IPS-18a (cell line): ENCODE results near the gene HIVEP3.

Source experiments
- H3K27ac ChIP-seq: one replicate; pipeline ENCODE4 v1.5.1; 2013; ENCODE audit warnings: low read length
- H3K27me3 ChIP-seq: one replicate; pipeline ENCODE4 v1.6.1; 2013; ENCODE audit warnings: mild to moderate bottlenecking, low read length; ENCODE audit not compliant: control insufficient read depth, insufficient read depth
- H3K36me3 ChIP-seq: one replicate; pipeline ENCODE4 v1.6.1; 2013; ENCODE audit warnings: low read depth, low read length; ENCODE audit not compliant: control insufficient read depth
- H3K4me1 ChIP-seq: one replicate; pipeline ENCODE4 v1.6.1; 2013; ENCODE audit warnings: low read depth, low read length; ENCODE audit not compliant: control insufficient read depth
- H3K4me3 ChIP-seq: one replicate; pipeline ENCODE4 v1.5.1; 2013; ENCODE audit warnings: low read length
- H3K9ac ChIP-seq: one replicate; pipeline ENCODE4 v1.6.1; 2013; ENCODE audit warnings: mild to moderate bottlenecking, low read length, moderate library complexity
- H3K9me3 ChIP-seq: one replicate; pipeline ENCODE4 v1.6.1; 2013; ENCODE audit warnings: low read depth, low read length; ENCODE audit not compliant: control insufficient read depth

The HIVEP3 gene

GRCh38 chr1:41714638-41715389 lies 203.9 kb downstream of the HIVEP3 start:
- Histone ChIP-seq H3K4me1 (peaks cover 8% of the 10 kb centered on the region), H3K9ac (no peak overlapping the region), H3K27ac (no peak overlapping the region), H3K4me3 (no peak overlapping the region), H3K27me3 (no peaks in the 10 kb centered on the region), H3K9me3 (no peaks in the 10 kb centered on the region), H3K36me3 (no peaks in the 10 kb centered on the region)

DNA sequence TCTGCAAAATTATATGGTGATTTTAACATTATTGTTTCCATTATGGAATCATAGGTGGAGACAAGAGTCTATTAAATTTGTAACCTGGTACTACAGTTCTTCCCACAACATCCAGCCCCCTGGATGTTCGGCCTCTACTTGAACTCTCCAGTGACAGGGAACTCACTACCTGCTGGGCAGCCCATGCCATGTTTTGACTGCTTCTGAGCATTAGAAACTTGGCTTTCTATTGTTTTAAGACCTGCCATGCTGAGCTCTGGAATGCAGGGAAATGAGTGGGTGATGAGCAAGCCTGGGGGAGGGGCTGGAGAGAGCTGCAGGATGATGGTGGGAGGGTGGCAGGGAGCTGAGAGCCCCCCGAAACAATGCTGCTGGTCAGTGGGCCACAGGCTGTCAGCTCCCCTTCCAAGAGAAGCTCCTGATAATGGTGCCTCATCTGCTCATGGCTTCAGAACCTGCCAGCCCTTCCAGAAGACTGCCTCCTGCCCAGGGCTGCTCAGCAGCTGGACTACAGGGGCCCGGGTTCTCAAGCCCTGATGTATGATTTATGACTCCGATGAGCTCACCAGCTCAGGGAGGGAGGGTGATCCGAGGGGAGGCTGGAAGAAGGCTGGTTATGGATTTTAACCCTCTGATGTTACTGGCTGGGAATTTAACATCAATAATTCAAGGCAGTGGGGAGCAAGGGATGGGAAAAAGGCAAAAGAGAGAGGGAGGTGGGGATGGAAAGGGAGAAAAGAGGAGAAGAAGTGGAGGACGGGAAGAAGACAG lies 205.0 kb downstream of the HIVEP3 start:
- peaks cover 8% of the 10 kb centered on the region for H3K4me1 ChIP-seq
- H3K4me3 ChIP-seq = no peak overlapping the region
- H3K9ac ChIP-seq = no peak overlapping the region
- no peaks in the 10 kb centered on the region for H3K9me3 ChIP-seq
- no peaks in the 10 kb centered on the region for H3K36me3 ChIP-seq
- no peak overlapping the region for H3K27ac ChIP-seq
- H3K27me3 ChIP-seq = no peaks in the 10 kb centered on the region

GRCh38 chr1:41713141-41713540 lies 205.6 kb downstream of the HIVEP3 start:
- H3K36me3 ChIP-seq = no peaks in the 10 kb centered on the region
- no peak overlapping the region for H3K9ac ChIP-seq
- no peak overlapping the region for H3K27ac ChIP-seq
- no peaks in the 10 kb centered on the region for H3K9me3 ChIP-seq
- no peaks in the 10 kb centered on the region for H3K27me3 ChIP-seq
- H3K4me1 ChIP-seq = peaks cover 8% of the 10 kb centered on the region
- no peak overlapping the region for H3K4me3 ChIP-seq

GRCh38 chr1:41712695-41713094 lies 206.0 kb downstream of the HIVEP3 start:
- H3K9ac ChIP-seq = no peak overlapping the region

GRCh38 chr1:41712081-41712480 lies 206.6 kb downstream of the HIVEP3 start:
- Histone ChIP-seq H3K4me1 (peaks cover 8% of the 10 kb centered on the region), H3K36me3 (no peaks in the 10 kb centered on the region), H3K9me3 (no peaks in the 10 kb centered on the region), H3K9ac (no peak overlapping the region), H3K27me3 (no peaks in the 10 kb centered on the region), H3K4me3 (no peak overlapping the region), H3K27ac (no peak overlapping the region)

More at GRCh38 chr1:41712695-41713094, 206.0 kb downstream of the HIVEP3 start:
- no peaks in the 10 kb centered on the region for H3K36me3 ChIP-seq
- no peak overlapping the region for H3K27ac ChIP-seq
- no peak overlapping the region for H3K4me3 ChIP-seq
- H3K27me3 ChIP-seq = no peaks in the 10 kb centered on the region
- H3K4me1 ChIP-seq = peaks cover 8% of the 10 kb centered on the region
- H3K9me3 ChIP-seq = no peaks in the 10 kb centered on the region

DNA sequence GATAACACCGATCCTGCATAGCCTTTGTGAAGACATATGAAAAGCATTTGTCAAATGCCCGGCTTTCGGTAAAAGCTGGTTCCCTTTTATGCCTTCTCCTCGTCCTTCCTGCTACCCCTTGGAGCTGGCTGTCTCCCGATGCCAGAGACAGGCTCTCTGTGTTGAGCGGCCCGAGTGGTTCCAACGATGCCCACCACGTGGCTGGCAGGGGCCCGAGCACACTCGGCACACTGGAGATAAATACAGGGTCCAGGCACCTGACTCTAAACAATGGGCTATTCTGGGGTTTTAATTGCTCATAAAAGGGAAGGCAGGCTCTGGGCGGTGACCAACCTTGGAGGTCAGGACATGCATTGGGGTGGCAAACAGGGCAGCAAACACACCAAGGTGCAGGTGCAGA lies 207.1 kb downstream of the HIVEP3 start:
- no peaks in the 10 kb centered on the region for H3K36me3 ChIP-seq
- H3K9ac ChIP-seq = no peak overlapping the region
- H3K27me3 ChIP-seq = no peaks in the 10 kb centered on the region
- H3K4me3 ChIP-seq = no peak overlapping the region
- H3K27ac ChIP-seq = no peak overlapping the region
- H3K9me3 ChIP-seq = no peaks in the 10 kb centered on the region
- peaks cover 8% of the 10 kb centered on the region for H3K4me1 ChIP-seq

GRCh38 chr1:41710980-41711379 lies 207.7 kb downstream of the HIVEP3 start:
- no peaks in the 10 kb centered on the region for H3K27me3 ChIP-seq
- H3K27ac ChIP-seq = no peak overlapping the region
- H3K9me3 ChIP-seq = no peaks in the 10 kb centered on the region
- no peak overlapping the region for H3K4me3 ChIP-seq
- H3K9ac ChIP-seq = no peak overlapping the region
- peaks cover 8% of the 10 kb centered on the region for H3K4me1 ChIP-seq
- H3K36me3 ChIP-seq = no peaks in the 10 kb centered on the region

DNA sequence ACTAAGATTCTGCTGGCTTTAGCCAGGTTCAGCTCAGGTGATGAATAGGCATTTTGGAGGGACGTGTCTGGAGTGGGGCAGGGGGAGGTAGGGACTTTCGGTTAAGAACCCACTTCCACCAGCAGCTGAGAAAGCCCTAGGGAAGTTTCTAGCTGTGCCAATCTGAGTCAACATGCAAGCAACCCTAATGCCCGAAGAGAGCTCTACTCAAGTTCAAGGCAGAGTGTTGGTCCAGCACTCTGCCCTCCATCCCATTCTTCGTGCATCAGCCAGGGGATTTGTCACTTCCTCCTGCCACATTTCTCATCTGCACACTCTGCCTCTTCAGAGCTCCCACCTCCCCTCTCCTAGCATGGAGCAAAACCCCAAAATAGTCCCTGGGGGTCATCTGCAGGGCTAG lies 208.8 kb downstream of the HIVEP3 start:
- Histone ChIP-seq H3K4me1 (peaks cover 8% of the 10 kb centered on the region), H3K27me3 (no peaks in the 10 kb centered on the region), H3K27ac (no peak overlapping the region), H3K4me3 (no peak overlapping the region), H3K9ac (no peak overlapping the region), H3K9me3 (no peaks in the 10 kb centered on the region), H3K36me3 (no peaks in the 10 kb centered on the region)

DNA sequence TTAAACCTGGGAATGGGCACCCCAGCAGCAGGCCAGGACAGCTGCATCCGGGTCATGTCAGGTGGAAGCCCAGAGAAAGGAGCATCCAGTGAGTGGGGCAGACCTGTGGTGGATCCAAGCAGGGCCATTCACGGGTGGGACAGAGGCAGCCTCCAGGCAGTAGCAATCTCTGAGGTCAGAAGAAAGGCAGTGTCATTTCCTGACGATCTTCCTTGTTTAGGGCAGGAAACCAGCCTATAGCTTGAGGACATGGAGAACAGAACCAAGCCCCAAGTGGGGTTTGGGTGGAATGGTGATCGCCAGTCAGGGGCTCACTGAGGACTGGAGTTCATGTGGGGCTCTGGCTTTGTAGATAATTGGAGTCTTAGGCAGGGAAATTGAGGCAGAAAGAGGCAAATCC lies 209.4 kb downstream of the HIVEP3 start:
- H3K4me3 ChIP-seq = no peak overlapping the region
- no peaks in the 10 kb centered on the region for H3K36me3 ChIP-seq
- H3K4me1 ChIP-seq = peaks cover 8% of the 10 kb centered on the region
- H3K9ac ChIP-seq = no peak overlapping the region
- H3K9me3 ChIP-seq = no peaks in the 10 kb centered on the region
- H3K27me3 ChIP-seq = no peaks in the 10 kb centered on the region
- no peak overlapping the region for H3K27ac ChIP-seq

GRCh38 chr1:41708332-41708731 lies 210.4 kb downstream of the HIVEP3 start:
- Histone ChIP-seq H3K27ac (no peak overlapping the region), H3K9ac (no peak overlapping the region), H3K4me3 (no peak overlapping the region), H3K36me3 (no peaks in the 10 kb centered on the region), H3K27me3 (no peaks in the 10 kb centered on the region), H3K4me1 (peaks cover under 1% of the 10 kb centered on the region), H3K9me3 (no peaks in the 10 kb centered on the region)

DNA sequence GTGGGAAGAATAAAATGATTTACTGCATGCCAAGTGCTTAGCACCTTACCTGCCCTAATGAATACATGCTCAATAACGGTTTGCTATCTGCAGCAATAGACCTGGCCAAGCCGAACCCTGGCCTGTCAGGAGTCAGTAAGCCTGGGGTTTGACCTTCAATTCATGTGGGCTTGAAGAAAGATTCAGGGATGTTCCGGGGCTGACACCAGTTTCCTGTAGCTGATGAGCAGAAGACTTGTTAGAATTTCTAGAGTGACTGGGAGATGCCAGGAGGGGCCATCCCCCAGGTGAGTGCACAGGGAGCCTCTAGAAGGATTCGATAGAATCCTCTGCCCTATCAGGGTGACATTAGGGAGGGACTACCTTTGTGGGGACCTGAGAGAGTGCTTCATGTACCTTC lies 210.9 kb downstream of the HIVEP3 start:
- H3K27ac ChIP-seq = no peak overlapping the region
- H3K9ac ChIP-seq = no peak overlapping the region
- H3K4me3 ChIP-seq = no peak overlapping the region
- H3K4me1 ChIP-seq = no peaks in the 10 kb centered on the region
- no peaks in the 10 kb centered on the region for H3K9me3 ChIP-seq
- H3K36me3 ChIP-seq = no peaks in the 10 kb centered on the region
- no peaks in the 10 kb centered on the region for H3K27me3 ChIP-seq

- H3K9ac ChIP-seq = no peak overlapping the region
- H3K36me3 ChIP-seq = no peaks in the 10 kb centered on the region
- H3K27ac ChIP-seq = no peak overlapping the region
- no peak overlapping the region for H3K4me3 ChIP-seq
- H3K4me1 ChIP-seq = no peaks in the 10 kb centered on the region
- H3K27me3 ChIP-seq = no peaks in the 10 kb centered on the region
- no peaks in the 10 kb centered on the region for H3K9me3 ChIP-seq
Measured at GRCh38 chr1:41705798-41706197, 212.9 kb downstream of the HIVEP3 start.
